ENCODE measurements around the gene MTRF1L. TPM values are rescaled to one million over a fixed set of nuclear protein-coding genes. Genes with fewer than 3 reads are reported as not detected.
A peak's percentile ranks its signal among the peaks of the same experiment; 100 is the strongest.

MTRF1L gene
- total and polyA plus RNA-seq, 2 of the 13 experiments (the other 11 are each of a cell fraction or from before 2014, with no cell fraction given), result 17.6 to 28.7 TPM

DNA sequence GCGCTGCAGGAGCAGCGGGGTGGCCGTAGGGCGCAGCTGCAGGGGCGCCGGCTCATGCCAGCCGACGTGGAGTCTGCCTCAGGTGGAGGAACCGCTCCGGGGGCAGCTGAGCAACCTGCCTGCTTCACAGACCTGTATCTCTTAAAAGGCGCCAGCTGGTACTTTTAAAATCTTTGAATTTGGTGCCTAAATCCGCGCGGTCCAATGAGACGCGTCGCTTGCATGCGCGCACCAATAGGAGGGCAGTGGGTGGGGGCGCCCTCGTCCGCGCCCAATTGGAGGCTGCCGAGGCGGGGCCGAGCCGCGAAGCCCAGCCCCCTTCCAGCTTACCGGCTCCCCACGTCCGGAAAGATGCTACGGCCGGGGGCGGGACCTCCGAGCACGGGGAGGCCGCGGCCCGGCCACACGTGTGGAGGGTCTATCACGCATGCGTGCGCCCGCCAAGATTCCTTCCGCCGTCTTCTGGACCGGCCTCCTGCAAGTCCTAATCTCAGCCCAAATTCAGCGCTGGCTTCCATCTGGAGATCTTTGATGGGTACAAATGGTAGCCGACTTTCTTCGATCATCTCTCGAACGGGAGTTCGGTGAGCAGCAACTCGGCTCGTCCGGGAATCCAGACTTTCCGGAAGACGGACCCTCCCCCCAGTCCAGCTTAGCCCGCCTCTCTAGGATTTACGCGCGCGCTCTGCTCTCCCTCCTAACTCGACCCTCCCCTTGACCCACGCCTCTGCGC is 19.4 kb downstream of the MTRF1L start, which contains the start of gene FBXO5 (continued):
- TF ChIP-seq, protein P1, sequence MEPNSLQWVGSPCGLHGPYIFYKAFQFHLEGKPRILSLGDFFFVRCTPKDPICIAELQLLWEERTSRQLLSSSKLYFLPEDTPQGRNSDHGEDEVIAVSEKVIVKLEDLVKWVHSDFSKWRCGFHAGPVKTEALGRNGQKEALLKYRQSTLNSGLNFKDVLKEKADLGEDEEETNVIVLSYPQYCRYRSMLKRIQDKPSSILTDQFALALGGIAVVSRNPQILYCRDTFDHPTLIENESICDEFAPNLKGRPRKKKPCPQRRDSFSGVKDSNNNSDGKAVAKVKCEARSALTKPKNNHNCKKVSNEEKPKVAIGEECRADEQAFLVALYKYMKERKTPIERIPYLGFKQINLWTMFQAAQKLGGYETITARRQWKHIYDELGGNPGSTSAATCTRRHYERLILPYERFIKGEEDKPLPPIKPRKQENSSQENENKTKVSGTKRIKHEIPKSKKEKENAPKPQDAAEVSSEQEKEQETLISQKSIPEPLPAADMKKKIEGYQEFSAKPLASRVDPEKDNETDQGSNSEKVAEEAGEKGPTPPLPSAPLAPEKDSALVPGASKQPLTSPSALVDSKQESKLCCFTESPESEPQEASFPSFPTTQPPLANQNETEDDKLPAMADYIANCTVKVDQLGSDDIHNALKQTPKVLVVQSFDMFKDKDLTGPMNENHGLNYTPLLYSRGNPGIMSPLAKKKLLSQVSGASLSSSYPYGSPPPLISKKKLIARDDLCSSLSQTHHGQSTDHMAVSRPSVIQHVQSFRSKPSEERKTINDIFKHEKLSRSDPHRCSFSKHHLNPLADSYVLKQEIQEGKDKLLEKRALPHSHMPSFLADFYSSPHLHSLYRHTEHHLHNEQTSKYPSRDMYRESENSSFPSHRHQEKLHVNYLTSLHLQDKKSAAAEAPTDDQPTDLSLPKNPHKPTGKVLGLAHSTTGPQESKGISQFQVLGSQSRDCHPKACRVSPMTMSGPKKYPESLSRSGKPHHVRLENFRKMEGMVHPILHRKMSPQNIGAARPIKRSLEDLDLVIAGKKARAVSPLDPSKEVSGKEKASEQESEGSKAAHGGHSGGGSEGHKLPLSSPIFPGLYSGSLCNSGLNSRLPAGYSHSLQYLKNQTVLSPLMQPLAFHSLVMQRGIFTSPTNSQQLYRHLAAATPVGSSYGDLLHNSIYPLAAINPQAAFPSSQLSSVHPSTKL (CRISPR knock-in tag; IDR thresholded peaks at IDR 0.05), result peak; percentile 3; the same call in 1 of the 2 replicates
- TF ChIP-seq MXD4 (CRISPR knock-in tag; IDR thresholded peaks at IDR 0.05) (peak; percentile 61; the same call in 1 of the 2 replicates), IRF2 (CRISPR knock-in tag; IDR thresholded peaks at IDR 0.05) (peak; percentile 20; the same call in 1 of the 2 replicates), RFX5 (IDR thresholded peaks at IDR 0.05; ENCODE audit: low read depth, low read length) (no peak), NFATC3 (CRISPR knock-in tag; IDR thresholded peaks at IDR 0.05) (no peak), SRSF4 (IDR thresholded peaks at IDR 0.05; ENCODE audit: low read depth, low read length, poor library complexity, severe bottlenecking) (no peak), HDAC6 (IDR thresholded peaks at IDR 0.05; ENCODE audit: low read depth, low read length) (no peak), ZNF317 (CRISPR knock-in tag; IDR thresholded peaks at IDR 0.05) (no peak; the same call in 1 of the 2 replicates), RNF2 (conservative IDR thresholded peaks at IDR 0.05; ENCODE audit: low read depth) (peak; percentile 71; the same call in 1 of the 2 replicates), MAZ (IDR thresholded peaks at IDR 0.05; ENCODE audit: borderline replicate concordance, low read depth, low read length) (peak; percentile 93), MAZ (CRISPR knock-in tag; IDR thresholded peaks at IDR 0.05; ENCODE audit: low read depth) (peak; percentile 75), SOX5 (CRISPR knock-in tag; IDR thresholded peaks at IDR 0.05; ENCODE audit: borderline replicate concordance) (peak; percentile 54), ZNF746 (CRISPR knock-in tag; IDR thresholded peaks at IDR 0.05) (peak; percentile 96), SP5 (CRISPR knock-in tag; IDR thresholded peaks at IDR 0.05; ENCODE audit: borderline replicate concordance, low read depth) (peak; percentile 80), KAT8 (CRISPR knock-in tag; IDR thresholded peaks at IDR 0.05) (peak; percentile 93), CHCHD3 (CRISPR knock-in tag; IDR thresholded peaks at IDR 0.05) (peak; percentile 99), PHF5A (CRISPR knock-in tag; IDR thresholded peaks at IDR 0.05; ENCODE audit: low read depth, unreplicated experiment) (no peak), HCFC1 (IDR thresholded peaks at IDR 0.05; ENCODE audit: low read depth, low read length) (peak; percentile 40; the same call in 1 of the 2 replicates), ISX (CRISPR knock-in tag; conservative IDR thresholded peaks at IDR 0.05) (no peak), SMARCE1 (IDR thresholded peaks at IDR 0.05; ENCODE audit: borderline replicate concordance) (no peak), ZNF777 (CRISPR knock-in tag; IDR thresholded peaks at IDR 0.05) (no peak), ZSCAN31 (CRISPR knock-in tag; IDR thresholded peaks at IDR 0.05; ENCODE audit: low read depth) (peak; percentile 92), ZNF235 (CRISPR knock-in tag; IDR thresholded peaks at IDR 0.05; ENCODE audit: borderline replicate concordance) (0 out of 2 replicates have a peak, but pooled peaks have one; percentile 25)
- TF ChIP-seq, protein P2, sequence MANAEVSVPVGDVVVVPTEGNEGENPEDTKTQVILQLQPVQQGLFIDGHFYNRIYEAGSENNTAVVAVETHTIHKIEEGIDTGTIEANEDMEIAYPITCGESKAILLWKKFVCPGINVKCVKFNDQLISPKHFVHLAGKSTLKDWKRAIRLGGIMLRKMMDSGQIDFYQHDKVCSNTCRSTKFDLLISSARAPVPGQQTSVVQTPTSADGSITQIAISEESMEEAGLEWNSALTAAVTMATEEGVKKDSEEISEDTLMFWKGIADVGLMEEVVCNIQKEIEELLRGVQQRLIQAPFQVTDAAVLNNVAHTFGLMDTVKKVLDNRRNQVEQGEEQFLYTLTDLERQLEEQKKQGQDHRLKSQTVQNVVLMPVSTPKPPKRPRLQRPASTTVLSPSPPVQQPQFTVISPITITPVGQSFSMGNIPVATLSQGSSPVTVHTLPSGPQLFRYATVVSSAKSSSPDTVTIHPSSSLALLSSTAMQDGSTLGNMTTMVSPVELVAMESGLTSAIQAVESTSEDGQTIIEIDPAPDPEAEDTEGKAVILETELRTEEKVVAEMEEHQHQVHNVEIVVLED (CRISPR knock-in tag; IDR thresholded peaks at IDR 0.05; ENCODE audit: borderline replicate concordance), result peak; percentile 88
- TF ChIP-seq, protein P3, sequence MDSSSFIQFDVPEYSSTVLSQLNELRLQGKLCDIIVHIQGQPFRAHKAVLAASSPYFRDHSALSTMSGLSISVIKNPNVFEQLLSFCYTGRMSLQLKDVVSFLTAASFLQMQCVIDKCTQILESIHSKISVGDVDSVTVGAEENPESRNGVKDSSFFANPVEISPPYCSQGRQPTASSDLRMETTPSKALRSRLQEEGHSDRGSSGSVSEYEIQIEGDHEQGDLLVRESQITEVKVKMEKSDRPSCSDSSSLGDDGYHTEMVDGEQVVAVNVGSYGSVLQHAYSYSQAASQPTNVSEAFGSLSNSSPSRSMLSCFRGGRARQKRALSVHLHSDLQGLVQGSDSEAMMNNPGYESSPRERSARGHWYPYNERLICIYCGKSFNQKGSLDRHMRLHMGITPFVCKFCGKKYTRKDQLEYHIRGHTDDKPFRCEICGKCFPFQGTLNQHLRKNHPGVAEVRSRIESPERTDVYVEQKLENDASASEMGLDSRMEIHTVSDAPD (CRISPR knock-in tag; IDR thresholded peaks at IDR 0.05), result 0 out of 2 replicates have a peak, but pooled peaks have one; percentile 8

All from HepG2 (cell line).